Measurements from ENCODE around the gene LMO1.
A peak's percentile ranks its signal among the peaks of the same experiment; 100 is the strongest.

Gene LMO1

DNA sequence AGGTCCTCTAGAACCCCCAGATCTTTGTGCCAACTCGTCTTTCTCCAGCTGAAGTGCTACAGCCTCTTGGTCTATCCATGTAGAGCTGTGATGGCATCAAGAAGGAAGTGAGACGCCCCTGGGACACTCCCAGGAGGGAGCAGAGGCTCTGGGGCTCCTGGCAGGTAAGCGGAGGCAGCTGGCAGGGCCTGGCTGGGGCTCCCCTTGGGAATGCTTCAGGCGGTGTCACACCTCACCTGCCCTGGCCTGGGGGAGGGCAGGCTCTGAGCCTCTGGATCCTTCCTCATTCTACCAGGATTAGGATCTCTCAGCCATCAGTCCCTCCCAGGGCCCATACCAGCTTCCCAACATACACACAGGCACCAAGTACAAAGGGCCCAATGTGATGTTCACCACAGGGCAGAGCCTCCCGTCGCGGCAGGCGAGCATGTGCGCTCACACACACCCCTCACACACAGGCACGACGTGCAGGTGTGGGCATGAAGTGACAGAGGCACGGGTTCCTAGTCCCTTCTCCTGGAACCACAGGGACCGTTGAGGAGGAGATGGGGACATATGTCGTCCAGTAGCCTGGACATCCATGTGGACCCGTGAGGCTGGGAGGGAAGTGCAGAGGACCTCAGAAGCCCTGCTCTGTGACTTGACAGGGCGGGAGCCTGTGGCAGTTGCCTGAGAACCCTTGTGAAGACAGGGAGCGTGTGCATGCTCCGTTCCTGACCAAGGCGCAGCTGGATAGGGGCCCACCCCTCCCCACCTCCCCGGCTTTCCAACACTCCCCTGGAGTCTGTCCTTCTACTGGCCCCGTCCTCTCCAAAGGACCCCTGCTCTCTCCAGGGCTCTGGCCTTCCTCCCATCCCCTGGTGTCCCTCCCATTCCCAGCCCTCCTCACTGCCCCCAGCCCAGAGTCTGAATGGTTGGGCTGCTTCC is 32.5 kb downstream of the LMO1 start:
- FAIRE-seq (no peak), DNase-seq (ENCODE audit: insufficient read length, low spot score) (no peak)
- TF ChIP-seq, protein P1, sequence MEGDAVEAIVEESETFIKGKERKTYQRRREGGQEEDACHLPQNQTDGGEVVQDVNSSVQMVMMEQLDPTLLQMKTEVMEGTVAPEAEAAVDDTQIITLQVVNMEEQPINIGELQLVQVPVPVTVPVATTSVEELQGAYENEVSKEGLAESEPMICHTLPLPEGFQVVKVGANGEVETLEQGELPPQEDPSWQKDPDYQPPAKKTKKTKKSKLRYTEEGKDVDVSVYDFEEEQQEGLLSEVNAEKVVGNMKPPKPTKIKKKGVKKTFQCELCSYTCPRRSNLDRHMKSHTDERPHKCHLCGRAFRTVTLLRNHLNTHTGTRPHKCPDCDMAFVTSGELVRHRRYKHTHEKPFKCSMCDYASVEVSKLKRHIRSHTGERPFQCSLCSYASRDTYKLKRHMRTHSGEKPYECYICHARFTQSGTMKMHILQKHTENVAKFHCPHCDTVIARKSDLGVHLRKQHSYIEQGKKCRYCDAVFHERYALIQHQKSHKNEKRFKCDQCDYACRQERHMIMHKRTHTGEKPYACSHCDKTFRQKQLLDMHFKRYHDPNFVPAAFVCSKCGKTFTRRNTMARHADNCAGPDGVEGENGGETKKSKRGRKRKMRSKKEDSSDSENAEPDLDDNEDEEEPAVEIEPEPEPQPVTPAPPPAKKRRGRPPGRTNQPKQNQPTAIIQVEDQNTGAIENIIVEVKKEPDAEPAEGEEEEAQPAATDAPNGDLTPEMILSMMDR (IDR thresholded peaks at IDR 0.05; ENCODE audit: insufficient read depth, missing control alignments) = no peak

DNA sequence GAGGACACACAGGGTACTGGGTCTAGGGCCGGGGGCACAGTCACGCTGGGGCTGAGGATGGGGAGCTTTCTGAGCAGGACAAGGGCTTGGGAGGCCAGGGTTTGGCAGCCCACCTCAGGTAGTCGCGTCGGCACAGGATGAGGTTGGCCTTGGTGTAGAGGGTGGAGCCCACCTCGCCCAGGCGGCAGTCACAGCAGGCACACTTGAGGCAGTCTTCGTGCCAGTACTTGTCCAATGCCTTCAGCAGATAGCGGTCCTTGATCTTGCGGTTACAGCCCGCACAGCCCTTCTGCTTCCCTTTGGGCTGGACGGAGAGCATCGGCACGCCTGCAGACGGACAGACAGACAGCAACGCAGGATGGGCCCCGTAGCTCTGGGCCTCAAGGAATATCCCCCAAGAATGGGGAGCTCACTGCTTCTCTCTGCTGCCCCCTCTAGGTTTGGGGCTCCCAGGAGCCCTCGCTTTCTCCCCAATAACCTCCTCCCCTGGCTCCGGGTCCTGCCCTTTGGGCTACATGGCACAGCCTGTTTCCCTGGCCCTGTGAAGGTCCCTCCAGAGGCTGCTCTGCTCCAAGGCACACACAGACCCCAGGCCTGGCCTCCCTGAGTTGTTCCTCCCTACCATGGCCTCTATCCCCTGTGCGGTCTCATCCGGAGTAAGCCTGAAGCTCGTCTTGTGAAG is 33.4 kb downstream of the LMO1 start:
- FAIRE-seq = no peak
- TF ChIP-seq, protein P1 (IDR thresholded peaks at IDR 0.05; ENCODE audit: insufficient read depth, missing control alignments) = no peak
- DNase-seq (ENCODE audit: insufficient read length, low spot score) = no peak

DNA sequence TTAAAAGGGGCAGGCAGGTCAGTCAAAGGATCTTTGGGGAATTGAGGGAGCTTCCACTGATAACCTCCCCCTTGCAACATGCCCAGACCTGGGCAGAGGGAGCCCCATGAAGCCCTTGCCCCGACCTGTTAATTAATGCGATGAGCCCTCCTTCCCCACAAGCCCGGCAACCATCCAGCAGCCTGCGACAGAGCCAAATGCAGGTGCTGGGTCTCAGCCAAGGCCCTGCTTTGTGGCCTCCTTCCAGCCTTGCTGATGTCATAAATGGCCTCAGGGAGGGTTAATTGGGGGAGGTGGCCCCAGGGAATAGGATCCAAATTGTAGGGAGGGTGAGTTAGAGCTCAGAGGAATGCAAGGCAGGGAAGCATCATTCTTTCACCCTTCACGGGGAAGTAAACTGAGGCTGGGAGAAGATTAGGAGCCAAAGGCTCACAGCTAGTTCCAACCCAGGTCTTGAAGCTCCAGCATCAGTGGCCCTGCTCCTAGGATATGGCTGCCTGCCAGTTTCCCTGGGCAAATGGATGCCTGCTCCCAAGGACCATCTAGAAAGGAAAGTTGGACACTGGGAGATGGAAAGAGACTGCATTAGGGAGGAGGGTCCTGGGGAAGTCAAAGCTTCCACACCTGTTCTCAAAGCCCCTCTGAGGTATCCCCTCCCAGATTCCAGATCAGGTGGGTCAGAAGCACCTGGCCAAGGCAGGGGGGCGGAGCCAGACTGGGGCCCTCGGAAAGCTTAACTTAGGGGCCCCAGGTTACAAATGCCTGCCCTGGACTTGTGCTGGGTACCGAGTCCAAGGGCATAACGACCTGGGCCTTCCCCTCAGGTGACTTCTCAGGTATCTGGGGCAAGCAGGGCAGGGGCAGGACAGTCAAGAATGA is 34.1 kb downstream of the LMO1 start:
- no peak for DNase-seq (ENCODE audit: insufficient read length, low spot score)
- no peak for FAIRE-seq

DNA sequence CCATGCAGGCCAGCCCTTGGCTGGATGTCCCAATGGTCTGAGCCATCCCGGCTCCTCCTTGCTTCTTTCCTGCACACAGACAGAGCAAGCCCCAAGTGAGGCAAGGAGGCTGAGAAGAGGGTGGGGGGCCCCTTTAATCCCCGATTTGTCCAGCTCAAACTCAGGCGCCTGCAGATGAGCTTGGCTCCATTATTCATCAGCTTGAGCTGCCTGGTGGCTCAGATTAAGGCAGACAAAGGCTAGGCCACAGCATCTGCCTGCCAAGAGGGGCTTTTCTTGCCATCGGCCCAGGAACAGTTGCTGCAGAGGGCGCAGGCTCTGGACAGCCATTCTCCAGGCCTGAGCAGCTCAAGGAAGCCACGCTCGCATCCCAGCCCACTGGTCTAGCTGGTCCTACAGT is 35.4 kb downstream of the LMO1 start:
- peak; percentile 87 for DNase-seq (ENCODE audit: insufficient read length, low spot score)
- peak; percentile 61 for FAIRE-seq
- TF ChIP-seq, protein P1 (IDR thresholded peaks at IDR 0.05; ENCODE audit: insufficient read depth, missing control alignments) = peak; percentile 4

More for the DNA sequence above, 34.1 kb downstream of the LMO1 start:
- TF ChIP-seq, protein P1 (IDR thresholded peaks at IDR 0.05; ENCODE audit: insufficient read depth, missing control alignments) = no peak

DNA sequence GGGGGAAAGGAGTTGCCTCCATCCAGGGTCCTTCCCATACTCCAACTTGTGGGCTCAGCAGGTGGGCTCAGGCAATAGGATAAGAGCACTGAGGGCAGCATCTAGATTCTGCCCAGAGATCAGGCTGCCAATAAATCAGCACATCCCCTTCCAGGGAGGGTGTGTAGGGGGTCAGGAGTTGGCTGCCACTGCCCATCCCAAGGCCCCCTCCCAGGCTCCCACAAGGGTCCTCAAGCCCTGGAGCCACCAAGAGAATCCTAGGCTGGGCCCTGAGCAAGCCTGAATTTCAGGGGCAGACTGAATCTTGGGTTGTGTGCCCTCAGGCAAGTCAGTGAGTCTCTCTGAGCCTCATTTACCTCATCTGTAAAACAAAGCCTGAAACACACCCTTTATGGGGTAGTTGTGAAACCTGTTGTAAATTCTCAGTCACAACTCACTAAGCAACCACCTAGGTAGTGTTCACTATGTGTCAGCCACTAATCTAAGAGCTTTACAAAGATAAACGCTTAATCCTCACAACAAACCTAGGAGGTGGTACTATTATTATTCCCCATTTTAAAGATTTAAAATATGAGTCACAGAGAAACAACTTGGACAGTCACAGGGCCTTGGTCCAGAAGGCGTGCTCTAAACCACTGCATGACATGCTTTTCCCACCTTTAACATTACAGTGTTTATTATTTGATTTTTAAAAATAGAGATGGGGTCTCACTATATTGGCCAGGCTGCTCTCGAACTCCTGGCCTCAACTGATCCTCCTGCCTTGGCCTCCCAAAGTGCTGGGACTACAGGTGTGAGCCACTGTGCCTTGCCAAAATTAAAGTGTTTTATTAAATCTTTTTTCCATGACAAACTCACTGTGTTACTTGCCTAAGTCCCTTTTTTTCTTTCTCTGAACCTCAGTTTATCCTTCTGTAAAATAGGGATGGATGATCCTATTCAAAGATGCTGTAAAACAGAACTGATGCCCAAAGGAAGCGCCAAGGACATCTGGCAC is 36.2 kb downstream of the LMO1 start:
- no peak for FAIRE-seq

More for the DNA sequence above, 36.2 kb downstream of the LMO1 start:
- no peak for DNase-seq (ENCODE audit: insufficient read length, low spot score)
- TF ChIP-seq, protein P1 (IDR thresholded peaks at IDR 0.05; ENCODE audit: insufficient read depth, missing control alignments) = no peak

All from D721Med (cell line).